Ishikawa (cell line): Measurements from ENCODE around the gene HSPA2.
A peak's percentile ranks its signal among the peaks of the same experiment; 100 is the strongest.

Source experiments
- CEBPB ChIP-seq: IDR thresholded peaks from 2 replicates; pipeline ENCODE4 v1.6.1; 2012
- CREB1 ChIP-seq: IDR thresholded peaks from 2 replicates; pipeline ENCODE4 v1.6.1; 2012; ENCODE audit warnings: low read depth
- EGR1 ChIP-seq: IDR thresholded peaks from 2 replicates; pipeline ENCODE4 v1.6.1; 2012
- EP300 ChIP-seq: IDR thresholded peaks from 2 replicates; pipeline ENCODE4 v1.6.1; 2012; ENCODE audit warnings: borderline replicate concordance
- FOXM1 ChIP-seq: IDR thresholded peaks from 2 replicates; pipeline ENCODE4 v1.6.1; 2012; ENCODE audit warnings: low read depth, borderline replicate concordance
- NFIC ChIP-seq: IDR thresholded peaks from 2 replicates; pipeline ENCODE4 v1.6.1; 2012
- RAD21 ChIP-seq: IDR thresholded peaks from 2 replicates; pipeline ENCODE4 v1.6.1; 2012; ENCODE audit warnings: low read depth
- TAF1 ChIP-seq: IDR thresholded peaks from 2 replicates; pipeline ENCODE4 v1.6.1; 2012; ENCODE audit warnings: low read depth, mild to moderate bottlenecking
- TCF12 ChIP-seq: IDR thresholded peaks from 2 replicates; pipeline ENCODE4 v1.6.1; 2012; ENCODE audit warnings: low read depth
- TEAD4 ChIP-seq: IDR thresholded peaks from 2 replicates; pipeline ENCODE4 v1.6.1; 2012
- YY1 ChIP-seq: IDR thresholded peaks from 2 replicates; pipeline ENCODE4 v1.6.1; 2012; ENCODE audit warnings: low read depth
- ZBTB7A ChIP-seq: IDR thresholded peaks from 2 replicates; pipeline ENCODE4 v1.6.1; 2012; ENCODE audit warnings: low read depth
- TF ChIP-seq, protein P1 (sequence below): IDR thresholded peaks from 2 replicates; pipeline ENCODE4 v1.6.1; 2012; ENCODE audit warnings: low read depth, mild to moderate bottlenecking
- TF ChIP-seq, protein P2 (sequence below): IDR thresholded peaks from 2 replicates; pipeline ENCODE4 v1.6.1; 2012
- TF ChIP-seq, protein P3 (sequence below): IDR thresholded peaks from 2 replicates; pipeline ENCODE4 v1.6.1; 2012

Gene HSPA2

DNA sequence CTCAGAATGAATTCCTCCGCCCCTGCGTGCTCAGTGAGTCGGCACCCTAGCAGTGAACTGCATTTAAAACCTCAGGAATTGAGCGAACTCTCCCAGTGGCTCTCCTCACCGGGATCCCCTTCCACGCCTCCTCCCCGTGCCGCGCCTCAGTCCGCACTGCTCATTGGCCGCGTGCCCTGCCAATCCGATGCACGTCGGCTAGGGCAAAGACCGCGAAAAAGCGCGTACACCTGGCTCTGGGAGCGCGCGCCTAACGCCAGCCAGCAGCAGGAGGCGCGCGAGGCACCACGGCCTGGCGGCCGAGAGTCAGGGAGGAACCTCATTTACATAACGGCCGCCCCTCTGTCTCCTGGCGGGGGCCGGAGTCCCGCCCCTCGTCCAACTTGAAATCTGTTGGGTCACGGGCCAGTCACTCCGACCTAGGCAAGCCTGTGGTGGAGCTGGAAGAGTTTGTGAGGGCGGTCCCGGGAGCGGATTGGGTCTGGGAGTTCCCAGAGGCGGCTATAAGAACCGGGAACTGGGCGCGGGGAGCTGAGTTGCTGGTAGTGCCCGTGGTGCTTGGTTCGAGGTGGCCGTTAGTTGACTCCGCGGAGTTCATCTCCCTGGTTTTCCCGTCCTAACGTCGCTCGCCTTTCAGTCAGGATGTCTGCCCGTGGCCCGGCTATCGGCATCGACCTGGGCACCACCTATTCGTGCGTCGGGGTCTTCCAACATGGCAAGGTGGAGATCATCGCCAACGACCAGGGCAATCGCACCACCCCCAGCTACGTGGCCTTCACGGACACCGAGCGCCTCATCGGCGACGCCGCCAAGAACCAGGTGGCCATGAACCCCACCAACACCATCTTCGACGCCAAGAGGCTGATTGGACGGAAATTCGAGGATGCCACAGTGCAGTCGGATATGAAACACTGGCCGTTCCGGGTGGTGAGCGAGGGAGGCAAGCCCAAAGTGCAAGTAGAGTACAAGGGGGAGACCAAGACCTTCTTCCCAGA, at the start of gene HSPA2:
Gene HSPA2, plus strand, starts transcription at position 534 of the 995 bp plus-strand sequence. Its CDS starts 109 bp downstream, at position 643.
- TF ChIP-seq TCF12 (0 out of 2 replicates have a peak, but pooled peaks have one; percentile 25), ZBTB7A (no peak), TEAD4 (peak; percentile 51), RAD21 (peak; percentile 73), NFIC (peak; percentile 42; the same call in 1 of the 2 replicates), FOXM1 (peak; percentile 56; the same call in 1 of the 2 replicates), TAF1 (peak; percentile 67), CREB1 (peak; percentile 74), EGR1 (no peak), EP300 (no peak), CEBPB (no peak), YY1 (0 out of 2 replicates have a peak, but pooled peaks have one; percentile 23)
- TF ChIP-seq, protein P1, sequence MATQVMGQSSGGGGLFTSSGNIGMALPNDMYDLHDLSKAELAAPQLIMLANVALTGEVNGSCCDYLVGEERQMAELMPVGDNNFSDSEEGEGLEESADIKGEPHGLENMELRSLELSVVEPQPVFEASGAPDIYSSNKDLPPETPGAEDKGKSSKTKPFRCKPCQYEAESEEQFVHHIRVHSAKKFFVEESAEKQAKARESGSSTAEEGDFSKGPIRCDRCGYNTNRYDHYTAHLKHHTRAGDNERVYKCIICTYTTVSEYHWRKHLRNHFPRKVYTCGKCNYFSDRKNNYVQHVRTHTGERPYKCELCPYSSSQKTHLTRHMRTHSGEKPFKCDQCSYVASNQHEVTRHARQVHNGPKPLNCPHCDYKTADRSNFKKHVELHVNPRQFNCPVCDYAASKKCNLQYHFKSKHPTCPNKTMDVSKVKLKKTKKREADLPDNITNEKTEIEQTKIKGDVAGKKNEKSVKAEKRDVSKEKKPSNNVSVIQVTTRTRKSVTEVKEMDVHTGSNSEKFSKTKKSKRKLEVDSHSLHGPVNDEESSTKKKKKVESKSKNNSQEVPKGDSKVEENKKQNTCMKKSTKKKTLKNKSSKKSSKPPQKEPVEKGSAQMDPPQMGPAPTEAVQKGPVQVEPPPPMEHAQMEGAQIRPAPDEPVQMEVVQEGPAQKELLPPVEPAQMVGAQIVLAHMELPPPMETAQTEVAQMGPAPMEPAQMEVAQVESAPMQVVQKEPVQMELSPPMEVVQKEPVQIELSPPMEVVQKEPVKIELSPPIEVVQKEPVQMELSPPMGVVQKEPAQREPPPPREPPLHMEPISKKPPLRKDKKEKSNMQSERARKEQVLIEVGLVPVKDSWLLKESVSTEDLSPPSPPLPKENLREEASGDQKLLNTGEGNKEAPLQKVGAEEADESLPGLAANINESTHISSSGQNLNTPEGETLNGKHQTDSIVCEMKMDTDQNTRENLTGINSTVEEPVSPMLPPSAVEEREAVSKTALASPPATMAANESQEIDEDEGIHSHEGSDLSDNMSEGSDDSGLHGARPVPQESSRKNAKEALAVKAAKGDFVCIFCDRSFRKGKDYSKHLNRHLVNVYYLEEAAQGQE = no peak
- TF ChIP-seq, protein P2, sequence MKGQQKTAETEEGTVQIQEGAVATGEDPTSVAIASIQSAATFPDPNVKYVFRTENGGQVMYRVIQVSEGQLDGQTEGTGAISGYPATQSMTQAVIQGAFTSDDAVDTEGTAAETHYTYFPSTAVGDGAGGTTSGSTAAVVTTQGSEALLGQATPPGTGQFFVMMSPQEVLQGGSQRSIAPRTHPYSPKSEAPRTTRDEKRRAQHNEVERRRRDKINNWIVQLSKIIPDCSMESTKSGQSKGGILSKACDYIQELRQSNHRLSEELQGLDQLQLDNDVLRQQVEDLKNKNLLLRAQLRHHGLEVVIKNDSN = peak; percentile 42; the same call in 1 of the 2 replicates
- TF ChIP-seq, protein P3, sequence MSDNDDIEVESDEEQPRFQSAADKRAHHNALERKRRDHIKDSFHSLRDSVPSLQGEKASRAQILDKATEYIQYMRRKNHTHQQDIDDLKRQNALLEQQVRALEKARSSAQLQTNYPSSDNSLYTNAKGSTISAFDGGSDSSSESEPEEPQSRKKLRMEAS = peak; percentile 91

DNA sequence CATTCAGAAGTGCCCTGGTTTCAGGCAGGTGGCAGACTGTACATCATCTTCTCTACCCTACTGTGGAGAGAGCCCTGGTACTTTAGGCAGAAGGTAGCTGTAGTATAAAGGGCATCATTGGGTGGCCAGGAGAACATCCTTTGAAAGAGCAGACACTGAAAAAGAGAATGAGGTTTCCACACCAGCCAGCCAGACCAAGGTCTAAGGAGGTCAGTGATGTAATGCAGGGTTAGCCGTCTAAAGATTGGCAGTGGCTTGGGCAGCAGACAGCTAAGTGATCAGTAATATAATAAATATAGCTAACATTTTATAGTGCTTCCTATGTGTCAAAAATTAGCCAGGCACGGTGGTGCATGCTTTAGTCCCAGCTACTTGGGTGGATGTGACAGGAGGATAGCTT, 48.9 kb upstream of the HSPA2 start:
- TF ChIP-seq, protein P1 = no peak
- TF ChIP-seq EP300 = no peak
- TF ChIP-seq, protein P2 = no peak
- TF ChIP-seq TAF1 = no peak
- TF ChIP-seq, protein P3 = no peak
- no peak for TF ChIP-seq YY1
- TF ChIP-seq FOXM1 = no peak
- TF ChIP-seq CREB1 = no peak
- no peak for TF ChIP-seq NFIC
- no peak for TF ChIP-seq RAD21
- no peak for TF ChIP-seq TCF12
- TF ChIP-seq TEAD4 = no peak
- no peak for TF ChIP-seq ZBTB7A
- TF ChIP-seq CEBPB = no peak
- TF ChIP-seq EGR1 = no peak

DNA sequence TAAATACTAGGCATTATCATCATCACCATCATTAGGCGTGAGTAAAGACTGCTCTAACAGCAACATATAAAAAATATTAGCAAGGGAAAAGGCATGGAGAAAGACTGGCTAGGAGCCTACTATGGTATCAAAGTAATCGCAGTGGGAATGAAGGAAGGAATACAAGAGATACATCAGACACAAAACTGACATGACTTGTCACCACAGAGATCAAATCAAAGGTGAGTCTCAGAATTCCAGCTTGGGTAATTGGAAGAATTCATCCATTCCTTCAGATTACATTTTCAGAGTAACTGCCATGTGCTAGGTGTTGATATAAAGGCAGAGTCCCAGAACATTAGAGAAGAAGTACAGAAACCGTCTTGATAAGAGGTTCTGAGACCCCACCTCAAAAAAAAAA, 47.1 kb upstream of the HSPA2 start:
- TF ChIP-seq EP300 (no peak), TEAD4 (no peak), CEBPB (no peak), YY1 (no peak), FOXM1 (no peak), TAF1 (no peak), NFIC (no peak), RAD21 (no peak)
- TF ChIP-seq, protein P1 = no peak
- TF ChIP-seq, protein P3 = no peak
- TF ChIP-seq, protein P2 = no peak
